GM21526 (cell line): Measurements from ENCODE around the gene TMEM200A.

Experiments
- ATAC-seq: cut with Tn5 transposase; IDR thresholded peaks from one replicate; pipeline ENCODE4 v1.9.1; 2021; ENCODE audit warnings: moderate library complexity; ENCODE audit not compliant: unreplicated experiment, low FRiP score

The TMEM200A gene

DNA sequence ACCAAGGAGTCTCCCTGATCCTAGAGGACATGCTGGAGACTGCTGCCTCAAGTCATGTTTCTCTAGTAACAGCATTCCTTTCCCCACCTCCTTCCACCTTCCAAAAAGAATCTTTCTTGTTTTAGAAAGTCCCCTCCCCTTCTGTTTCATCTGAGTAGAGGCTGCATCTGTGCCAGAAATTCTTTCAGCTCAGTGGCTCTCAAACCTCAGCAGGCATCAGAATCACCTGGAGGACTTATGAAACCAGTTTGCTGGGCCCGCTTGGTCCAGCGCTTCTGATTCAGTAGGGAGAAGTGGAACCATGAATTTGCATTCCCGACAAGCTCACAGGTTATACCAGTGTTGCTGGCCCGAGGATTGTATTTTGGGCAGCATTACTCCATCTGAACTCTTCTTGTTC is 55.1 kb downstream of the TMEM200A start:
- no peak for ATAC-seq

- ATAC-seq = no peak
These were observed 55.8 kb downstream of the TMEM200A start for GRCh38 chr6:130421585-130421984.

- ATAC-seq = no peak
These were observed 57.2 kb downstream of the TMEM200A start for GRCh38 chr6:130423044-130423443.

DNA sequence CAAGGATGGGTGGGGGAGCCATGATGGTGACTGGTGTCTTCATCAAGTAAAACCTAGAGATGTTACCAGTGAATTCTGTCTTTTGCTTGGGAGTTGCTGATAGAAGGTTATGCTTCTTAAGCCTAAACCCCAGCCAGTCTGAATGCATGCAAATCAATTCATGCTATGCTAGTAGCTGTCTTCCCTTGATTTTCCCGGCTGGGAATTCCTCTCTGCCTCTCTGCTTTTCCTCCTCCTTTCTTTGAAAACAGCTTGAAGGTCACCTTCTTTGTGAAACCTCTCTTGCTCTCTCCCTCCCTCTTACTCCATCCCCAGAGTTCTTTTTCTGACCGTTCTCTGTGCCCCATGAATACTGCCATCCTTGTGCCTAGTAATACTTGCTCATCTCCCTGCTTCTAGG is 58.9 kb downstream of the TMEM200A start:
- ATAC-seq = no peak

DNA sequence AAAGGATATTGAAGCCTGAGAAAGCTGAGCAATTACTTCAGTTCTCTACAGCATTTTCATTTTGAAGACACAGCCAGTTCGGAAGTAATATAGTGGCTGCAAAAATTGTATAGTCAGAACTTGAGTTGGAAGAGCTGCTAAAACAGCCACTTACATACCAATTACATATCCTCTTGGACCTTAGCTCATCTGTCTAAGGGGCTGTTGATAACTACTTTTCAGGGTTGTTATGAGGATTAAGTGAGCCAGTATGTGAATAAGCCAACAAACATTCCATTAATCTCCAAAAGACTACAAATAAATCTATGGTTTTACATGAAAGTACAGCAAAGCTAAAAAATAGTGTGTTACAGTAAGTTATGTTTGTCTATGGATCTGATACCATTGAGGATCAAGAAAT is 59.7 kb downstream of the TMEM200A start:
- ATAC-seq = no peak

DNA sequence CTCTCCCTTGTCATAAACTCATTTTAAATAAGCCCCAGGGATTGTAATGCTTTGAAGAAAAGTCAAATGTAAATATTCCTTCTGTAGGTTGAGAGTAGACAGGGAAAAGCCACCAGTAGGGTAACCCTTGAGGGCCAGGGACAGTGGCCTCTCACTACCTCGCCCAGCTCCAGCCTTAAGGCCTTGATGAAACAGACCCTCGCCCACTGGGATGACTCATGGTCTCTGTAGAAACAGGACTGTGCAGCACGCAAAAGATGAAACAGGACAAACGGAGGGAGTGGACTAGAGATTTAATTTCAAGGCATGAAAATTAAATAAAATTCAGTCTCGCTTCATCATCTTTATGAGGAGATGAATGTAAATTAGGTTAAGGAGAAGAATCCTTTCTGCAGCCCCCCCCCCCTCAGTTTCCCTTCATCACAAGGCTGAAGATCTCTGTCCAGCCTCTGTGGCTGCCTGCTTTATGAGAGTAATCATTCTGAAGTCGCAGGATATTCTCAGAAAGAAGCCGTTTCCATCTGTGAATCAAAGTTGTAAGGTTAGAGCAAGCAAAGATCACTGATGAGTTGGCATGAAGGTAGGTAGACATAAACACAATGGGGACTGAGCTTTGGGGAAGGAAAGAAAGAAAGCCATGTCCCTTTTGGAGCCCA is 60.4 kb downstream of the TMEM200A start:
- no peak for ATAC-seq

DNA sequence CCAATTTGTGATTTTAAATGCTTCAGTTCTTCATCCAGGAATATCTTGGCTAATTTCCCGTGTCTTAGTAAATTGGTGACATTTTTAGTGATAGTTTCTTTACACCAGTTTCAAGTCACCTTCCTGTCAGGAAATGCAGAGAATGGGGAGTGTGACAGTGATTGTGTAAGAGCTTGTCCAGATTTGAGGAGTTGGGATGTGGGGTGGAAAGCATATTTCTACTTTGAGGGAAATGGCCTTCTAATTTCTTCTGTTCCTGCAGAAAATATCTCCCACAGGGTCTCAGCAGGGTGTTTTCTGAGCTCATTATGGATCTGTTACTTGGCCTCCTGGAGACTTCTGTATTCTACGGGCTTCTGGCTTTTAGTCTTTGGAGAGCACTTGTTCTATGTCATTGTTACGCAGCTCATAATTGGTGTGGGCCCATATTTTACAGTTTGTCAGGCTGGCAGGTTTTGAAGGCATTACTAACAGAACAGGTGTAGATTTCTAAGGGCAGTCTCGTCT is 65.6 kb downstream of the TMEM200A start:
- ATAC-seq = no peak

DNA sequence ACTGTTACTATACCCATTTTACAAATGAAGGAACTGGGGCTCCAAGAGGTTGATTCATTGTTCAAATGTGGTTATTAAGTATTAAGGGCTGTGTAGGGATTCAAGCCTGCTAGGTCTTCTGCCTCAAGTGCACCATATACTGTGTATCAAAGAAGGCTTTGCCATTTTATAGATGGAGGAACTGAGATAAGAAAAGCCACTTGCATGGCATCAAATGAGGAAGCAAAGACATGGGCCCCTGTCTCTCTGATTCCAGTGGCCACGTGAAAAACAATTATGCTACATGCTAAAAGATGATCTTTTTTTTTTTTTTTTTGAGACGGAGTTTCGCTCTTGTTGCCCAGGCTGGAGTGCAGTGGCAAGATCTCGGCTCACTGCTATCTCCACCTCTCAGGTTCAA is 67.0 kb downstream of the TMEM200A start:
- ATAC-seq = no peak

DNA sequence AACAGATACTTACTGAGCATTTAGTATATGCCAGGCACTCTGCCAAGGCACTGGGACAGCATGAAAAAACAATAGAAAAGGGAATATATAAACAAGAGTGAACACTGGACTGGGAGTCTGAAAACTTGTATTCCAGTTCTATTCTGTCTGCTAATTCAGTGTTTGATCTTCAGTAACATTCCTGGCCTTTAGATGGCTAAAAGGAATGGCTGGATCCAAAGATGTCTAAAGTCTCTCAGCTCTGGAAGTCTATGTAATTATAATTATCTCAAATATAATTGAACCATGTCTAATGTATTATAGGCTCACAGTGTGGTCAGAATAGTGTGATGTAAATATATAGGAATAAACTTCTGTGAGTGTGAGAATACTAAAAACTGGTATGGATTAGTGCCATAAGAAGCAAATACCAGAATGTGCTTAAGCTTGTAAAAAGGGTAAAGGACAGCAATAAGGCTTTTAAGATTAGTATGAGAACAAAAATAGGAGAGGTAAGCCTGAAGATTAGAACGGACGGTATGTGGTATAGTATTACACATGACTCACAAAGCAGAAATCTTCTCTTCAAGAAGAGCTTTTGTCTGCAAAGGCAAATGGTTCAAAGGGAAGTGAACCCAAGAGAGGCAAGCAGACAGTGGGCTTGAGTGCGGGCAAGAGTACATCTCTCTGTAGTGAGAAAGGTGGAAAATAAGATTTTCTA is 68.5 kb downstream of the TMEM200A start:
- no peak for ATAC-seq

GRCh38 chr6:130435181-130435580 is 69.4 kb downstream of the TMEM200A start:
- no peak for ATAC-seq

GRCh38 chr6:130437961-130438360 is 72.1 kb downstream of the TMEM200A start:
- no peak for ATAC-seq

GRCh38 chr6:130447374-130447773 is 81.6 kb downstream of the TMEM200A start:
- no peak for ATAC-seq

DNA sequence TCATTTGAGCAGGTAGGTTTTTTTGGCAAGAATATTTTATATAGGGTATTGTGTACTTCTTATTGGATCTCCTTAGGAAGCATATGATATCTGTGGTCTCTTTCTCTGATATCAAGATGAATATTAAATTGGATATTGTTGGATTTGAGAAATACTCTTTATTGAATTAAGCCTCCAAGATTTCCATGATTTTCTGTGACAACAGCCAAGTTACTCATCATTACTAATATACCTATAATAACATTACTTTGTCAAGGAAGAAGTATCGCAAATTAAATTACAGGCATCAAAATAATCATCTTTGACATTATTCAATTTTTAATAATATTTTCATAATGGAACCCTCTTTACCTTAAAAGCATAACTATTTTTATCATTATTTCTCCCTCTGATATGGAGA is 86.5 kb downstream of the TMEM200A start:
- no peak for ATAC-seq

- no peak for ATAC-seq
These were observed 87.4 kb downstream of the TMEM200A start for GRCh38 chr6:130453230-130453629.

DNA sequence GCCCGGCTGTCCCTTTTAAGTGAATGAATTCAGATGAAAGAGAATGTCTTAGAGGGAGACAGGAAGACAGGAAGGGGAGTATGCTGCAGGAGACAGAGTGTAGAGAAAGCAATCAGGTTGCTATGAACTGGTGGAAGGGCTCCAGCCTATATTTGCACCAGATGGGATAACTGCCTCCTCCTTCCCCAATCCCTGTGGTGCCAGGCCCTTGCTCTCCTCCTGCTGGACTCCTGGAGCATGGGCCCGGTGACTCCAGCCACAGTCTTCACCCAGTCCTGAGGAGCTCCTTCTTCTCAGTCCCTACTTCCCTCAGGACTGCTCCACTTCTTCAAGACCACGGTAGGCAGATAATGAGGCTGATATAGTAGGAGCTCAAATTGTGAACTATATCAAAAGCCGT is 91.8 kb downstream of the TMEM200A start:
- no peak for ATAC-seq

DNA sequence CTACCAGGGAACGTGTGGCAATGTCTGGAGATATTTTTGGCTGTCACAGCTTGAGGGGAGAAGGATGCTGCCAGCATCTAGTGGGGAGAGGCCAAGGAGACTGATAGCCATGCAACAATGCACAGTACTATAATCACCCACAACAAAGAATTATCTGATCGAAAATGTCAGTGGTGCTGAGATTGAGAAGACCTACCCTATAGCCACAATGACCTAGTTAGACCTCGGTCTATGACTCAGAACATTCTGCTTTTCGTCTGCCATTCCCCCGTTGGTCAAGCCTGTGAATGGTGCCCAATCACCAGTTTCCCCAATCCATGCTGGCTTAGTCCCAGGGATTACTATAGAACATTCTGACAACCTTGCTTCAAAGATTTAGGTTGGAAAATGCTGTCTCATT is 93.5 kb downstream of the TMEM200A start:
- ATAC-seq = no peak

- no peak for ATAC-seq
These were observed 95.1 kb downstream of the TMEM200A start for GRCh38 chr6:130460934-130461333.

DNA sequence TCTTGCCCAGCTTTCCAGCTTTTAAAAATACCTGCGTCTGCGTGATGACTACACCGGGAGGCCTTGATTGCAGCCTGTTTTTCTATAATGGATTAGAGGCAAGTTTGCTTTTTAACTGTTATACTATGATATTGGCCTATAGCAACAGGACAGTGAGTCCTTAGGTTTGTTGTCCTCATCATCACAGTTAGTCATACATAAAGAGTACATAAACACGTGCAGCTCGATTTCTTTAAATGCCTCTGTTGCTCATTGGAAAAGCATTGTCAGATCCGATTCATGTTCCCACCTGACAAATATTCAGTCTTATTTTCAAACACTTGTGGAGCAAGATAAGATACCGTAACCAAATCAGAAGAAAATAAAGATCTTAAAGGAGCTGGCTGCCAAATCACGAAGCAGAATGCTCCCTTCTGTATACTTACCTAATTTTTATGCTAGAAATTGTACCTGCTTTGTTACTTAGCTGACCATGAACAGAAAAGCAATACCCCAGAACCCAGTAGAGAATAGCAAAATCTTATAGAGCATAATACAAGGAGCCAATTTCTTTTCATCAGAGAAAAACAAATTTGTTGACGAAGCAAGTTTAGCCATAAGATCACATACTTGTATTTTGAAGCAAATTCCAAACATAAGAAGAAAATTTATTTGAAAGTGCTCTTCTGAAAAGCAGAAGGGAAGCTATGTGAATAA is 100.4 kb downstream of the TMEM200A start:
- ATAC-seq = no peak

GRCh38 chr6:130466748-130467061 is 100.9 kb downstream of the TMEM200A start:
- ATAC-seq = no peak

DNA sequence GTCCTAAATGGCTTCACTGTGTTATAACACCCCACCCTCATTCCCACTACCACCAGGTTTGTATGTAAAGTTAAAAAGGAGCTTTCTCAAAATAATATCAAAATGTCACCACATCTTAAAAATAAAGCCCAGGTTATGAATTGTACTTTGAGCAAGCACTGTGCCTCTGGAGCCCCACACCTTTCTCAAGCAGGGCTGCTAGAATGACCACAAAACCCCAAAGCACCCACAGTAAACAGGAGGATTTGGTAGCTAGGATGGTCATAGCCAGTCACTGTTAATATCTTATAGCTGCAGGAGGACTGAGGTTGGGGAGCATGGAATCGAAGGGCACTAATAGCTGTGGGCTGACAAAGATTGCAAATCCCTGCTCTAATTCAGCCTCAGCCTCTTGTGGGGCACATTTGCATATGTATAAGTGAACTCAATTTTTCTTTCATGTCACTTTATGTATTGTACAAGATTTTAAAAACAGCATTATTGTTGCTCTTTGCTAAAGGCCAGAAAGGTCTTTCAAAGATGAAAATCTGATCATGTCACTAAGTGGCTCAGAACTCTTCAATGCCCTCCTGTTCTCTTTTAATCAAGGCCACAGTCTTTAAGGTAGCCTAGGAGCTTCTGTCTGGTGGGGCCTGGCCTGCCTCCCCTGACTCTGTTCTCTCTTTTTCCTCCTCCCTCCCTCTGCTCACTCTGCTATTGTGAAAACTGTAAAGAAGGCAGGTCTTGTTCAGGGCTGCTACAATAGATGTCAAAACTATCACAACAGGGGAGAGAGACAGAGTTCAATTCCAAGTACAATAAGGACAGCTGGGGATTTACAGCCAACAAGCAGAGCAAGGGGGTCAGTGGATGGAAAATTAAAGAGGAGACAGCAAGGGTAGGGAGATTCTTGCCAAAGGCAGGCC is 101.6 kb downstream of the TMEM200A start:
- ATAC-seq = no peak

DNA sequence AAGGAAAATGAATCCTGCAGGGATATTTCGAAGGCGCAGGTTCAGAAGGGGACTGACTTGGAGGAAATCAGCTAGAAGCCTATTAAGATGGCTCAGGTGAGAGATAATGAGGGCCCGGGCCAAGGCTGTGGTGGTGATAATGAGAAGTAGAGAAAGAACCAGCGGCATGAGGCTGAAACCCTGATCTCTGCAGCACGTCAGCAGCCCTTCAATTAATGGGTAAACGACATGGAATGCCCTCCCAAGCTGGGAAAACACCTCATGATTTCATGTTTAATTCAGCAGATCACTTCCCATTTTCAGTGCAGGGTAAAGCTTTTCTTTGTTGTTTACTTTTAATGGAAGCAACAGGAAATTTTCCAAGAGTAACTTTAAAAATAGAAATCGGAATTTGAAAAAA is 104.9 kb downstream of the TMEM200A start:
- no peak for ATAC-seq
